GM23338 (cell line): ENCODE data around the gene LGR5. TPM values are rescaled to one million over a fixed set of nuclear protein-coding genes. Genes with fewer than 3 reads are reported as not detected.

Experiments
- ATAC-seq: fragments of 200-7000 bp; cut with Tn5 transposase; 3 replicates; pipeline ENCODE4 v1.9.1; 2020
- DNase-seq: peaks from one replicate; pipeline ENCODE4 v3.0.0-alpha.2; 2015; ENCODE audit warnings: low spot score
- H2AFZ ChIP-seq: fragments of 200-600 bp; sonication (generic); 2 replicates; pipeline ENCODE4 v1.8.0; 2016; ENCODE audit warnings: antibody characterized with exemption, mild to moderate bottlenecking, moderate library complexity
- H3F3A ChIP-seq: fragments of 200-600 bp; sonication (generic); replicated peaks from 2 replicates; pipeline ENCODE4 v1.8.0; 2017; ENCODE audit warnings: antibody characterized with exemption, mixed run types, low read depth
- H3K27ac ChIP-seq: fragments of 200-600 bp; sonication (generic); 2 replicates; pipeline ENCODE4 v1.6.1; 2016; ENCODE audit warnings: low read depth
- H3K27me3 ChIP-seq: fragments of 200-600 bp; sonication (generic); 2 replicates; pipeline ENCODE4 v1.8.0; 2016; ENCODE audit warnings: mild to moderate bottlenecking, mixed run types, moderate library complexity; ENCODE audit not compliant: insufficient read depth
- H3K36me3 ChIP-seq: fragments of 200-600 bp; sonication (generic); 2 replicates; pipeline ENCODE4 v1.8.0; 2016; ENCODE audit warnings: mild to moderate bottlenecking; ENCODE audit not compliant: insufficient read depth
- H3K4me1 ChIP-seq: fragments of 200-600 bp; sonication (generic); 2 replicates; pipeline ENCODE4 v1.8.0; 2016; ENCODE audit warnings: mild to moderate bottlenecking, moderate library complexity; ENCODE audit not compliant: insufficient read depth
- H3K4me2 ChIP-seq: fragments of 200-600 bp; sonication (generic); 2 replicates; pipeline ENCODE4 v1.7.1; 2017; ENCODE audit warnings: mixed run types
- H3K4me3 ChIP-seq: fragments of 200-600 bp; sonication (generic); 2 replicates; pipeline ENCODE4 v1.6.1; 2016; ENCODE audit warnings: mixed run types
- H3K79me2 ChIP-seq: fragments of 200-600 bp; sonication (generic); replicated peaks from 2 replicates; pipeline ENCODE4 v1.8.0; 2017; ENCODE audit warnings: mild to moderate bottlenecking; ENCODE audit not compliant: insufficient read depth
- H3K9me2 ChIP-seq: fragments of 200-600 bp; sonication (generic); 2 replicates; pipeline ENCODE4 v1.8.0; 2017; ENCODE audit not compliant: insufficient read depth
- H4K20me1 ChIP-seq: fragments of 200-600 bp; sonication (generic); replicated peaks from 2 replicates; pipeline ENCODE4 v1.8.0; 2017; ENCODE audit warnings: mild to moderate bottlenecking; ENCODE audit not compliant: insufficient read depth
- H3K27ac Mint-ChIP-seq: 2 replicates; pipeline ENCODE4 v1.8.0; 2020; ENCODE audit warnings: inconsistent platforms, mild to moderate bottlenecking, moderate library complexity, mixed read lengths
- H3K27me3 Mint-ChIP-seq: 3 replicates; pipeline ENCODE4 v1.8.0; 2022; ENCODE audit warnings: low read depth, mild to moderate bottlenecking, moderate library complexity, mixed read lengths, inconsistent platforms; ENCODE audit not compliant: insufficient read depth, poor library complexity
- H3K36me3 Mint-ChIP-seq: 3 replicates; pipeline ENCODE4 v1.8.0; 2021; ENCODE audit warnings: low read depth, mild to moderate bottlenecking, inconsistent platforms, moderate library complexity, mixed read lengths
- H3K4me1 Mint-ChIP-seq: 3 replicates; pipeline ENCODE4 v1.8.0; 2020; ENCODE audit warnings: mild to moderate bottlenecking, inconsistent platforms, mixed read lengths
- H3K4me3 Mint-ChIP-seq: 3 replicates; pipeline ENCODE4 v1.8.0; 2021; ENCODE audit warnings: moderate library complexity, mild to moderate bottlenecking, inconsistent platforms, mixed read lengths
- H3K9me3 Mint-ChIP-seq: 3 replicates; pipeline ENCODE4 v1.8.0; 2020; ENCODE audit warnings: moderate library complexity, mild to moderate bottlenecking, inconsistent platforms, mixed read lengths
- JUNB ChIP-seq: IDR thresholded peaks from one replicate; pipeline ENCODE4 v1.6.1; 2016; ENCODE audit warnings: antibody characterized with exemption; ENCODE audit not compliant: unreplicated experiment
- NANOG ChIP-seq: IDR thresholded peaks from 2 replicates; pipeline ENCODE4 v1.6.1; 2016; ENCODE audit warnings: antibody characterized with exemption, borderline replicate concordance
- POLR2AphosphoS5 ChIP-seq: IDR thresholded peaks from 2 replicates; pipeline ENCODE4 v1.6.1; 2016; ENCODE audit warnings: antibody characterized with exemption, low read depth
- STAT1 ChIP-seq: IDR thresholded peaks from one replicate; pipeline ENCODE4 v1.6.1; 2016; ENCODE audit warnings: antibody characterized with exemption; ENCODE audit not compliant: unreplicated experiment
- ZNF114 ChIP-seq: fragments of 250-450 bp; sonication (Bioruptor Pico); IDR thresholded peaks from 2 replicates; pipeline ENCODE4 v1.5.0; 2020; ENCODE audit warnings: mild to moderate bottlenecking, moderate library complexity
- ZNF331 ChIP-seq: fragments of 250-450 bp; sonication (Bioruptor Pico); IDR thresholded peaks from 2 replicates; pipeline ENCODE4 v1.5.0; 2020; ENCODE audit warnings: low read depth, mild to moderate bottlenecking, moderate library complexity
- polyA plus RNA-seq: library from polyadenylated mRNA; unstranded; fragments of >200 nt; fragmentation: Nextera tagmentation; extraction: Ambion mirVana; gene quantifications from 2 replicates; pipeline ENCODE4 v1.2.1, GENCODE V29; 2016
- total RNA-seq: library from RNA; depleted of rRNA; stranded (reverse); fragments of >200 nt; shearing (Covaris generic); gene quantifications from 2 replicates; pipeline ENCODE4 v1.2.3, GENCODE V29; 2014
- TF ChIP-seq, protein P1 (sequence below): fragments of 250-450 bp; sonication (Bioruptor Pico); IDR thresholded peaks from 2 replicates; pipeline ENCODE4 v1.5.0; 2020; ENCODE audit warnings: mild to moderate bottlenecking, moderate library complexity
- TF ChIP-seq, protein P2 (sequence below): IDR thresholded peaks from one replicate; pipeline ENCODE4 v1.6.1; 2018; ENCODE audit warnings: antibody characterized with exemption; ENCODE audit not compliant: unreplicated experiment
- TF ChIP-seq, protein P3 (sequence below): IDR thresholded peaks from 2 replicates; pipeline ENCODE4 v1.6.1; 2016; ENCODE audit warnings: antibody characterized with exemption

LGR5 gene
- total and polyA plus RNA-seq, 2 experiments from 2014 or later = 0.17 to 0.26 TPM

DNA sequence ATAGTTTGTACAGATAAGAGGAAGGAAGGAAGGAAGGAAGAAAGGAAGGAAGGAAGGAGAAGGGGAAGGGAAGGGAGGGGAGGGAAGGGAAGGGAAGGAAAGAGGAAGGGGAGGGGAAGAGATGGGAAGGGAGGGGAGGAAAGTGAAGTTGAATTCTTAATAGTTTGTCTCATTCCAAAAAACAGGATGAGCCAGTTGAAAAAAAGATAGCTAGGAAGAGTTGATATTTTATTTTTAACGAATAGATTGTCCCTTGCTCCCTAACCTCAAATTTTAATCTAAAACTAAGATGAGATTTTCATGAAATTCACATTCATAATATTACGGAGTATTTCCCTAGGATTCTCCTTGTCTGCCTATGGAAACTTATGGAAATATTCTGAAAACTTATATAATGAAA is 143.3 kb downstream of the LGR5 start:
- Histone ChIP-seq H3K4me2 (no peak overlapping the region), H3K4me1 (no peaks in the 10 kb centered on the region), H3K79me2 (no peaks in the 10 kb centered on the region), H3K36me3 (no peaks in the 10 kb centered on the region), H4K20me1 (no peaks in the 10 kb centered on the region), H3K27ac (no peak overlapping the region), H3K27me3 (no peaks in the 10 kb centered on the region), H2AFZ (no peak overlapping the region), H3K9me2 (peaks cover 11% of the 10 kb centered on the region; the same call in 1 of the 2 replicates), H3K4me3 (no peak overlapping the region), H3F3A (no peaks in the 10 kb centered on the region)
- Mint-ChIP-seq H3K4me3 (no peak overlapping the region), H3K9me3 (peaks cover 6% of the 10 kb centered on the region; the same call in 1 of the 3 replicates), H3K27ac (no peak overlapping the region), H3K36me3 (no peaks in the 10 kb centered on the region), H3K27me3 (peaks cover 1% of the 10 kb centered on the region), H3K4me1 (no peaks in the 10 kb centered on the region)
- TF ChIP-seq ZNF114 (CRISPR knock-in tag) (no peak), JUNB (no peak), NANOG (no peak), POLR2AphosphoS5 (no peak), ZNF331 (CRISPR knock-in tag) (no peak), STAT1 (no peak)
- TF ChIP-seq, protein P1, sequence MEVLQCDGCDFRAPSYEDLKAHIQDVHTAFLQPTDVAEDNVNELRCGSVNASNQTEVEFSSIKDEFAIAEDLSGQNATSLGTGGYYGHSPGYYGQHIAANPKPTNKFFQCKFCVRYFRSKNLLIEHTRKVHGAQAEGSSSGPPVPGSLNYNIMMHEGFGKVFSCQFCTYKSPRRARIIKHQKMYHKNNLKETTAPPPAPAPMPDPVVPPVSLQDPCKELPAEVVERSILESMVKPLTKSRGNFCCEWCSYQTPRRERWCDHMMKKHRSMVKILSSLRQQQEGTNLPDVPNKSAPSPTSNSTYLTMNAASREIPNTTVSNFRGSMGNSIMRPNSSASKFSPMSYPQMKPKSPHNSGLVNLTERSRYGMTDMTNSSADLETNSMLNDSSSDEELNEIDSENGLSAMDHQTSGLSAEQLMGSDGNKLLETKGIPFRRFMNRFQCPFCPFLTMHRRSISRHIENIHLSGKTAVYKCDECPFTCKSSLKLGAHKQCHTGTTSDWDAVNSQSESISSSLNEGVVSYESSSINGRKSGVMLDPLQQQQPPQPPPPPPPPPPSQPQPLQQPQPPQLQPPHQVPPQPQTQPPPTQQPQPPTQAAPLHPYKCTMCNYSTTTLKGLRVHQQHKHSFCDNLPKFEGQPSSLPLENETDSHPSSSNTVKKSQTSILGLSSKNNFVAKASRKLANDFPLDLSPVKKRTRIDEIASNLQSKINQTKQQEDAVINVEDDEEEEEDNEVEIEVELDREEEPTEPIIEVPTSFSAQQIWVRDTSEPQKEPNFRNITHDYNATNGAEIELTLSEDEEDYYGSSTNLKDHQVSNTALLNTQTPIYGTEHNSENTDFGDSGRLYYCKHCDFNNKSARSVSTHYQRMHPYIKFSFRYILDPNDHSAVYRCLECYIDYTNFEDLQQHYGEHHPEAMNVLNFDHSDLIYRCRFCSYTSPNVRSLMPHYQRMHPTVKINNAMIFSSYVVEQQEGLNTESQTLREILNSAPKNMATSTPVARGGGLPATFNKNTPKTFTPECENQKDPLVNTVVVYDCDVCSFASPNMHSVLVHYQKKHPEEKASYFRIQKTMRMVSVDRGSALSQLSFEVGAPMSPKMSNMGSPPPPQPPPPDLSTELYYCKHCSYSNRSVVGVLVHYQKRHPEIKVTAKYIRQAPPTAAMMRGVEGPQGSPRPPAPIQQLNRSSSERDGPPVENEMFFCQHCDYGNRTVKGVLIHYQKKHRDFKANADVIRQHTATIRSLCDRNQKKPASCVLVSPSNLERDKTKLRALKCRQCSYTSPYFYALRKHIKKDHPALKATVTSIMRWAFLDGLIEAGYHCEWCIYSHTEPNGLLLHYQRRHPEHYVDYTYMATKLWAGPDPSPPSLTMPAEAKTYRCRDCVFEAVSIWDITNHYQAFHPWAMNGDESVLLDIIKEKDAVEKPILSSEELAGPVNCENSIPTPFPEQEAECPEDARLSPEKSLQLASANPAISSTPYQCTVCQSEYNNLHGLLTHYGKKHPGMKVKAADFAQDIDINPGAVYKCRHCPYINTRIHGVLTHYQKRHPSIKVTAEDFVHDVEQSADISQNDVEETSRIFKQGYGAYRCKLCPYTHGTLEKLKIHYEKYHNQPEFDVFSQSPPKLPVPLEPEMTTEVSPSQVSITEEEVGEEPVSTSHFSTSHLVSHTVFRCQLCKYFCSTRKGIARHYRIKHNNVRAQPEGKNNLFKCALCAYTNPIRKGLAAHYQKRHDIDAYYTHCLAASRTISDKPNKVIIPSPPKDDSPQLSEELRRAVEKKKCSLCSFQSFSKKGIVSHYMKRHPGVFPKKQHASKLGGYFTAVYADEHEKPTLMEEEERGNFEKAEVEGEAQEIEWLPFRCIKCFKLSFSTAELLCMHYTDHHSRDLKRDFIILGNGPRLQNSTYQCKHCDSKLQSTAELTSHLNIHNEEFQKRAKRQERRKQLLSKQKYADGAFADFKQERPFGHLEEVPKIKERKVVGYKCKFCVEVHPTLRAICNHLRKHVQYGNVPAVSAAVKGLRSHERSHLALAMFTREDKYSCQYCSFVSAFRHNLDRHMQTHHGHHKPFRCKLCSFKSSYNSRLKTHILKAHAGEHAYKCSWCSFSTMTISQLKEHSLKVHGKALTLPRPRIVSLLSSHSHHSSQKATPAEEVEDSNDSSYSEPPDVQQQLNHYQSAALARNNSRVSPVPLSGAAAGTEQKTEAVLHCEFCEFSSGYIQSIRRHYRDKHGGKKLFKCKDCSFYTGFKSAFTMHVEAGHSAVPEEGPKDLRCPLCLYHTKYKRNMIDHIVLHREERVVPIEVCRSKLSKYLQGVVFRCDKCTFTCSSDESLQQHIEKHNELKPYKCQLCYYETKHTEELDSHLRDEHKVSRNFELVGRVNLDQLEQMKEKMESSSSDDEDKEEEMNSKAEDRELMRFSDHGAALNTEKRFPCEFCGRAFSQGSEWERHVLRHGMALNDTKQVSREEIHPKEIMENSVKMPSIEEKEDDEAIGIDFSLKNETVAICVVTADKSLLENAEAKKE = no peak
- TF ChIP-seq, protein P2, sequence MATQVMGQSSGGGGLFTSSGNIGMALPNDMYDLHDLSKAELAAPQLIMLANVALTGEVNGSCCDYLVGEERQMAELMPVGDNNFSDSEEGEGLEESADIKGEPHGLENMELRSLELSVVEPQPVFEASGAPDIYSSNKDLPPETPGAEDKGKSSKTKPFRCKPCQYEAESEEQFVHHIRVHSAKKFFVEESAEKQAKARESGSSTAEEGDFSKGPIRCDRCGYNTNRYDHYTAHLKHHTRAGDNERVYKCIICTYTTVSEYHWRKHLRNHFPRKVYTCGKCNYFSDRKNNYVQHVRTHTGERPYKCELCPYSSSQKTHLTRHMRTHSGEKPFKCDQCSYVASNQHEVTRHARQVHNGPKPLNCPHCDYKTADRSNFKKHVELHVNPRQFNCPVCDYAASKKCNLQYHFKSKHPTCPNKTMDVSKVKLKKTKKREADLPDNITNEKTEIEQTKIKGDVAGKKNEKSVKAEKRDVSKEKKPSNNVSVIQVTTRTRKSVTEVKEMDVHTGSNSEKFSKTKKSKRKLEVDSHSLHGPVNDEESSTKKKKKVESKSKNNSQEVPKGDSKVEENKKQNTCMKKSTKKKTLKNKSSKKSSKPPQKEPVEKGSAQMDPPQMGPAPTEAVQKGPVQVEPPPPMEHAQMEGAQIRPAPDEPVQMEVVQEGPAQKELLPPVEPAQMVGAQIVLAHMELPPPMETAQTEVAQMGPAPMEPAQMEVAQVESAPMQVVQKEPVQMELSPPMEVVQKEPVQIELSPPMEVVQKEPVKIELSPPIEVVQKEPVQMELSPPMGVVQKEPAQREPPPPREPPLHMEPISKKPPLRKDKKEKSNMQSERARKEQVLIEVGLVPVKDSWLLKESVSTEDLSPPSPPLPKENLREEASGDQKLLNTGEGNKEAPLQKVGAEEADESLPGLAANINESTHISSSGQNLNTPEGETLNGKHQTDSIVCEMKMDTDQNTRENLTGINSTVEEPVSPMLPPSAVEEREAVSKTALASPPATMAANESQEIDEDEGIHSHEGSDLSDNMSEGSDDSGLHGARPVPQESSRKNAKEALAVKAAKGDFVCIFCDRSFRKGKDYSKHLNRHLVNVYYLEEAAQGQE = no peak
- TF ChIP-seq, protein P3, sequence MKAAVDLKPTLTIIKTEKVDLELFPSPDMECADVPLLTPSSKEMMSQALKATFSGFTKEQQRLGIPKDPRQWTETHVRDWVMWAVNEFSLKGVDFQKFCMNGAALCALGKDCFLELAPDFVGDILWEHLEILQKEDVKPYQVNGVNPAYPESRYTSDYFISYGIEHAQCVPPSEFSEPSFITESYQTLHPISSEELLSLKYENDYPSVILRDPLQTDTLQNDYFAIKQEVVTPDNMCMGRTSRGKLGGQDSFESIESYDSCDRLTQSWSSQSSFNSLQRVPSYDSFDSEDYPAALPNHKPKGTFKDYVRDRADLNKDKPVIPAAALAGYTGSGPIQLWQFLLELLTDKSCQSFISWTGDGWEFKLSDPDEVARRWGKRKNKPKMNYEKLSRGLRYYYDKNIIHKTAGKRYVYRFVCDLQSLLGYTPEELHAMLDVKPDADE = no peak
- DNase-seq = no peak
- no peak for ATAC-seq
